HepG2 (cell line): ENCODE data around the gene LPCAT4. TPM values are rescaled to one million over a fixed set of nuclear protein-coding genes. Genes with fewer than 3 reads are reported as not detected.

Experiments used
- ARID2 ChIP-seq: sonication (generic); formaldehyde crosslinking; IDR thresholded peaks from 2 replicates; pipeline ENCODE4 v1.8.1; 2022; ENCODE audit warnings: mild to moderate bottlenecking, missing genetic modification reagents, borderline replicate concordance
- ARNT ChIP-seq: fragments of 450-650 bp; IDR thresholded peaks from 2 replicates; pipeline ENCODE4 v1.6.1; 2017
- DNMT3B ChIP-seq: conservative IDR thresholded peaks from 2 replicates; pipeline ENCODE4 v1.6.1; 2016; ENCODE audit warnings: missing biosample characterization, control low read depth
- FOXK2 ChIP-seq: fragments of 450-650 bp; IDR thresholded peaks from 2 replicates; pipeline ENCODE4 v1.6.1; 2016
- HDAC1 ChIP-seq: sonication (generic); formaldehyde crosslinking; IDR thresholded peaks from 2 replicates; pipeline ENCODE4 v1.5.1; 2020; ENCODE audit warnings: mild to moderate bottlenecking, missing genetic modification reagents
- HMGA1 ChIP-seq: sonication (generic); formaldehyde crosslinking; conservative IDR thresholded peaks from 2 replicates; pipeline ENCODE4 v1.4.0; 2020; ENCODE audit warnings: missing genetic modification reagents
- JUN ChIP-seq: sonication (generic); formaldehyde crosslinking; IDR thresholded peaks from 2 replicates; pipeline ENCODE4 v1.4.0; 2020; ENCODE audit warnings: mild to moderate bottlenecking, missing genetic modification reagents
- MAF1 ChIP-seq: sonication (generic); formaldehyde crosslinking; IDR thresholded peaks from 2 replicates; pipeline ENCODE4 v1.5.0; 2020; ENCODE audit warnings: missing genetic modification reagents, borderline replicate concordance
- NFYB ChIP-seq: sonication (generic); formaldehyde crosslinking; IDR thresholded peaks from 2 replicates; pipeline ENCODE4 v1.4.0; 2020; ENCODE audit warnings: missing genetic modification reagents
- ONECUT2 ChIP-seq: sonication (generic); formaldehyde crosslinking; IDR thresholded peaks from 2 replicates; pipeline ENCODE4 v1.4.0; 2020; ENCODE audit warnings: missing genetic modification reagents
- PITX1 ChIP-seq: sonication (generic); formaldehyde crosslinking; IDR thresholded peaks from 2 replicates; pipeline ENCODE4 v1.5.1; 2020; ENCODE audit warnings: mild to moderate bottlenecking, missing genetic modification reagents
- SP2 ChIP-seq: sonication (generic); formaldehyde crosslinking; IDR thresholded peaks from 2 replicates; pipeline ENCODE4 v1.5.1; 2020; ENCODE audit warnings: mild to moderate bottlenecking, missing genetic modification reagents
- TRIM24 ChIP-seq: sonication (generic); formaldehyde crosslinking; IDR thresholded peaks from 2 replicates; pipeline ENCODE4 v1.8.0; 2022; ENCODE audit warnings: mild to moderate bottlenecking, missing genetic modification reagents
- ZBTB38 ChIP-seq: sonication (generic); formaldehyde crosslinking; IDR thresholded peaks from 2 replicates; pipeline ENCODE4 v1.5.1; 2020; ENCODE audit warnings: mild to moderate bottlenecking, missing genetic modification reagents
- ZNF446 ChIP-seq: sonication (generic); formaldehyde crosslinking; IDR thresholded peaks from 2 replicates; pipeline ENCODE4 v1.5.0; 2020; ENCODE audit warnings: mild to moderate bottlenecking, missing genetic modification reagents
- ZNF562 ChIP-seq: sonication (generic); formaldehyde crosslinking; IDR thresholded peaks from 2 replicates; pipeline ENCODE4 v1.8.0; 2022; ENCODE audit warnings: missing genetic modification reagents, borderline replicate concordance
- ZNF577 ChIP-seq: sonication (generic); formaldehyde crosslinking; IDR thresholded peaks from 2 replicates; pipeline ENCODE4 v1.4.0; 2020; ENCODE audit warnings: mild to moderate bottlenecking, low read depth, missing genetic modification reagents, borderline replicate concordance
- ZNF598 ChIP-seq: sonication (generic); formaldehyde crosslinking; IDR thresholded peaks from 2 replicates; pipeline ENCODE4 v1.5.1; 2020; ENCODE audit warnings: mild to moderate bottlenecking, missing genetic modification reagents, borderline replicate concordance
- ZNF792 ChIP-seq: IDR thresholded peaks from 2 replicates; pipeline ENCODE4 v1.6.1; 2016
- ZSCAN12 ChIP-seq: sonication (generic); formaldehyde crosslinking; IDR thresholded peaks from 2 replicates; pipeline ENCODE4 v1.9.0; 2021; ENCODE audit warnings: mild to moderate bottlenecking, missing genetic modification reagents
- polyA plus RNA-seq, 8 experiments: library from polyadenylated mRNA; depleted of rRNA in 3 of 8; stranded (reverse) in 7 of 8; unstranded in 1 of 8; fragments of >200 nt; fragmentation: Illumina TruSeq in 4 of 8; extraction: Trizol in 4 of 8; gene quantifications; 2 replicates each; pipeline versions ENCODE4 v1.2.1 to v1.2.3, GENCODE V29; 2011 to 2016; ENCODE audit warnings: low read depth in 4 of 8, missing spikeins in 1 of 8, mixed read lengths in 1 of 8; ENCODE audit not compliant: insufficient read depth in 1 of 8
- total RNA-seq, 5 experiments: library from RNA; depleted of rRNA; stranded (reverse); fragments of >200 nt; fragmentation: Illumina TruSeq; extraction: Trizol; gene quantifications; 2 replicates each; pipeline ENCODE4 v1.2.3, GENCODE V29; 2016; ENCODE audit warnings: low read depth in 1 of 5
- TF ChIP-seq, protein P1 (sequence below): fragments of 450-650 bp; IDR thresholded peaks from 2 replicates; pipeline ENCODE4 v1.6.1; 2017; ENCODE audit warnings: mild to moderate bottlenecking
- TF ChIP-seq, protein P2 (sequence below): fragments of 450-650 bp; IDR thresholded peaks from 2 replicates; pipeline ENCODE4 v1.6.1; 2016
- TF ChIP-seq, protein P3 (sequence below): sonication (generic); formaldehyde crosslinking; IDR thresholded peaks from 2 replicates; pipeline ENCODE4 v1.4.0; 2020; ENCODE audit warnings: missing genetic modification reagents, borderline replicate concordance
- TF ChIP-seq, protein P4 (sequence below): sonication (generic); formaldehyde crosslinking; IDR thresholded peaks from 2 replicates; pipeline ENCODE4 v1.5.0; 2020; ENCODE audit warnings: mild to moderate bottlenecking, missing genetic modification reagents, borderline replicate concordance

LPCAT4 gene
- total and polyA plus RNA-seq, 2 of the 13 experiments (the other 11 are each of a cell fraction or from before 2014, with no cell fraction given) = 8.1 to 57.1 TPM

DNA sequence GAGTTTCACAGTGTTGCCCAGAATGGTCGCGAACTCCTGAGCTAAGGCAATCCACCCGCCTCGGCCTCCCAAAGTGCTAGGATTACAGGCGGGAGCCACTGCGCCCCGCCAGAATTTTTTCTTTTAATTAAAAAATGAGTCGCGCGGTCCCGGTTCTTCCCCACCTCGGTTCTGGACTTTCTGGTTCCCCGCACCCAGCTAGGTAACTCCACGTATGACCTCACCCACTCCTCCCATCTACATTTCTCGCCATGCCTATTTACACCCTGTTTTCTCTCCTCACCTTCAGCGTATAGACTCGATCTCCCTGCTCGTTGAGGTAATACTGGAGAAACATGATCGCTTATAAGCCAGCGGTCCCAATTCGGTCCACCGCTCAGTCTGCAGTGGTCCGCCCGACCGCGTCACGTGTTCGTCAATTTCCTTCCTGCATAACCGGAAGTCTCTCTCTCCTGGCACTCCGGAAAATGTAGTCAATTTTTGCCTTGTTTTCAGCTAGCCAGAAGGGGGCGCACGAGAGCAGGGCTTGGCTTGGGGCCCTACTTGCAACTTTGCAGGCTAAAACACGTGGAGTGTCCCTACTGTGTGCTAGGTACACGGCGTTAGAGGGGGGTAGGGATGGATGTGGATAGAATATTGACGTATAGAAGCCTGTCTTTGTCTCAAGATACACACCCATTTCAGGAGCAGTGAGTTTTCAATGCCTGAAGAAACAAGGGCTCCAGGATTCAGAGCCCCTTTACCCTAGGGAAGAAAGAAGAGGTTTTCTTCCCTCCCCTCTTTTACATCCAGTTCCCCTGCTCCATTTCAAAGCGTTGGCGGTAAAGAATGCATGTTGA, 24.0 kb downstream of the LPCAT4 start, which contains the start of the genes NOP10 and NUTM1 (continued):
- TF ChIP-seq, protein P1, sequence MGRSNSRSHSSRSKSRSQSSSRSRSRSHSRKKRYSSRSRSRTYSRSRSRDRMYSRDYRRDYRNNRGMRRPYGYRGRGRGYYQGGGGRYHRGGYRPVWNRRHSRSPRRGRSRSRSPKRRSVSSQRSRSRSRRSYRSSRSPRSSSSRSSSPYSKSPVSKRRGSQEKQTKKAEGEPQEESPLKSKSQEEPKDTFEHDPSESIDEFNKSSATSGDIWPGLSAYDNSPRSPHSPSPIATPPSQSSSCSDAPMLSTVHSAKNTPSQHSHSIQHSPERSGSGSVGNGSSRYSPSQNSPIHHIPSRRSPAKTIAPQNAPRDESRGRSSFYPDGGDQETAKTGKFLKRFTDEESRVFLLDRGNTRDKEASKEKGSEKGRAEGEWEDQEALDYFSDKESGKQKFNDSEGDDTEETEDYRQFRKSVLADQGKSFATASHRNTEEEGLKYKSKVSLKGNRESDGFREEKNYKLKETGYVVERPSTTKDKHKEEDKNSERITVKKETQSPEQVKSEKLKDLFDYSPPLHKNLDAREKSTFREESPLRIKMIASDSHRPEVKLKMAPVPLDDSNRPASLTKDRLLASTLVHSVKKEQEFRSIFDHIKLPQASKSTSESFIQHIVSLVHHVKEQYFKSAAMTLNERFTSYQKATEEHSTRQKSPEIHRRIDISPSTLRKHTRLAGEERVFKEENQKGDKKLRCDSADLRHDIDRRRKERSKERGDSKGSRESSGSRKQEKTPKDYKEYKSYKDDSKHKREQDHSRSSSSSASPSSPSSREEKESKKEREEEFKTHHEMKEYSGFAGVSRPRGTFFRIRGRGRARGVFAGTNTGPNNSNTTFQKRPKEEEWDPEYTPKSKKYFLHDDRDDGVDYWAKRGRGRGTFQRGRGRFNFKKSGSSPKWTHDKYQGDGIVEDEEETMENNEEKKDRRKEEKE = no peak
- TF ChIP-seq, protein P2, sequence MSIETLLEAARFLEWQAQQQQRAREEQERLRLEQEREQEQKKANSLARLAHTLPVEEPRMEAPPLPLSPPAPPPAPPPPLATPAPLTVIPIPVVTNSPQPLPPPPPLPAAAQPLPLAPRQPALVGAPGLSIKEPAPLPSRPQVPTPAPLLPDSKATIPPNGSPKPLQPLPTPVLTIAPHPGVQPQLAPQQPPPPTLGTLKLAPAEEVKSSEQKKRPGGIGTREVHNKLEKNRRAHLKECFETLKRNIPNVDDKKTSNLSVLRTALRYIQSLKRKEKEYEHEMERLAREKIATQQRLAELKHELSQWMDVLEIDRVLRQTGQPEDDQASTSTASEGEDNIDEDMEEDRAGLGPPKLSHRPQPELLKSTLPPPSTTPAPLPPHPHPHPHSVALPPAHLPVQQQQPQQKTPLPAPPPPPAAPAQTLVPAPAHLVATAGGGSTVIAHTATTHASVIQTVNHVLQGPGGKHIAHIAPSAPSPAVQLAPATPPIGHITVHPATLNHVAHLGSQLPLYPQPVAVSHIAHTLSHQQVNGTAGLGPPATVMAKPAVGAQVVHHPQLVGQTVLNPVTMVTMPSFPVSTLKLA = peak; percentile 62
- TF ChIP-seq ZNF562 (CRISPR knock-in tag) (no peak; the same call in 1 of the 2 replicates), HDAC1 (CRISPR knock-in tag) (peak; percentile 89), HMGA1 (CRISPR knock-in tag) (no peak), JUN (CRISPR knock-in tag) (no peak), ZBTB38 (peak; percentile 65; the same call in 1 of the 2 replicates), DNMT3B (no peak), ONECUT2 (CRISPR knock-in tag) (no peak), FOXK2 (no peak; the same call in none of the 2 replicates), ZNF446 (CRISPR knock-in tag) (no peak), ARNT (no peak), ZNF577 (CRISPR knock-in tag) (no peak), SP2 (CRISPR knock-in tag) (no peak), ZNF598 (CRISPR knock-in tag) (peak; percentile 66; the same call in 1 of the 2 replicates), NFYB (CRISPR knock-in tag) (no peak), ZNF792 (CRISPR knock-in tag) (peak; percentile 56; the same call in 1 of the 2 replicates), TRIM24 (CRISPR knock-in tag) (no peak), ARID2 (CRISPR knock-in tag) (peak; percentile 34; the same call in 1 of the 2 replicates), ZSCAN12 (CRISPR knock-in tag) (no peak), MAF1 (no peak), PITX1 (CRISPR knock-in tag) (no peak)
- TF ChIP-seq, protein P3, sequence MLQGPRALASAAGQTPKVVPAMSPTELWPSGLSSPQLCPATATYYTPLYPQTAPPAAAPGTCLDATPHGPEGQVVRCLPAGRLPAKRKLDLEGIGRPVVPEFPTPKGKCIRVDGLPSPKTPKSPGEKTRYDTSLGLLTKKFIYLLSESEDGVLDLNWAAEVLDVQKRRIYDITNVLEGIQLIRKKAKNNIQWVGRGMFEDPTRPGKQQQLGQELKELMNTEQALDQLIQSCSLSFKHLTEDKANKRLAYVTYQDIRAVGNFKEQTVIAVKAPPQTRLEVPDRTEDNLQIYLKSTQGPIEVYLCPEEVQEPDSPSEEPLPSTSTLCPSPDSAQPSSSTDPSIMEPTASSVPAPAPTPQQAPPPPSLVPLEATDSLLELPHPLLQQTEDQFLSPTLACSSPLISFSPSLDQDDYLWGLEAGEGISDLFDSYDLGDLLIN = no peak
- TF ChIP-seq, protein P4, sequence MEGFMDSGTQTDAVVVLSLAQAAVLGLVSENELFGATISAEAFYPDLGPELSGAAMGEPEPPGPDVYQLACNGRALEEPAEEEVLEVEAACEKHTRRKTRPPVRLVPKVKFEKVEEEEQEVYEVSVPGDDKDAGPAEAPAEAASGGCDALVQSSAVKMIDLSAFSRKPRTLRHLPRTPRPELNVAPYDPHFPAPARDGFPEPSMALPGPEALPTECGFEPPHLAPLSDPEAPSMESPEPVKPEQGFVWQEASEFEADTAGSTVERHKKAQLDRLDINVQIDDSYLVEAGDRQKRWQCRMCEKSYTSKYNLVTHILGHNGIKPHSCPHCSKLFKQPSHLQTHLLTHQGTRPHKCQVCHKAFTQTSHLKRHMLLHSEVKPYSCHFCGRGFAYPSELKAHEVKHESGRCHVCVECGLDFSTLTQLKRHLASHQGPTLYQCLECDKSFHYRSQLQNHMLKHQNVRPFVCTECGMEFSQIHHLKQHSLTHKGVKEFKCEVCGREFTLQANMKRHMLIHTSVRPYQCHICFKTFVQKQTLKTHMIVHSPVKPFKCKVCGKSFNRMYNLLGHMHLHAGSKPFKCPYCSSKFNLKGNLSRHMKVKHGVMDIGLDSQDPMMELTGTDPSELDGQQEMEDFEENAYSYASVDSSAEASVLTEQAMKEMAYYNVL = 0 out of 2 replicates have a peak, but pooled peaks have one; percentile 42
